Subcutaneous adipose tissue (tissue), 4 donors: Measurements from ENCODE around the gene FYB2. TPM values are rescaled to one million over a fixed set of nuclear protein-coding genes. Genes with fewer than 3 reads are reported as not detected.

Experiments
- total RNA-seq, 4 donors: library from RNA; depleted of rRNA; stranded (reverse); fragments of >200 nt; gene quantifications; one replicate each; pipeline ENCODE4 v1.1.0, GENCODE V29; 2016
- TF ChIP-seq, protein P1 (sequence below): fragments of 450-650 bp; IDR thresholded peaks from one replicate; pipeline ENCODE4 v1.5.1; 2016; ENCODE audit warnings: low read depth, mild to moderate bottlenecking, control low read depth, antibody characterized with exemption, moderate library complexity

FYB2 gene
- total RNA-seq, 4 donors from 2014 or later: not detected

DNA sequence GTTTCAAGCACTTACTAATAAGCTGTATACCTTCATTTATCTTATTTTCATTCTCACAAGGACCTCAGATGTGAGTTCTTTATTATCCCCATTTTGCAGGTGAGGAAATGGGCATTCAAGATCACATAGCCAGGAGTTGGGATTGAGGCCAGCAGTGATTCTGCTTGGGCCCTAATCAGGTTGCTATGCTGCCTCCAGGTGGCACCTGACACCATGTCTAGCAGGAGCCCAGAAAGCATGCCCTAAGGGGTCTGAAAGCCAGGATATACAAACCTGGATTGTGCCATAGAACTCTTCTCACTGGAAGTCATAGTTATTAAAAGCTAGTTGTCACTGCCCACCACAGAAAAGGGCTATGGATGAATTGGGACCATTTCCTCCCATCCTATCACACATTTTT, 61.1 kb downstream of the FYB2 start:
- TF ChIP-seq, protein P1, sequence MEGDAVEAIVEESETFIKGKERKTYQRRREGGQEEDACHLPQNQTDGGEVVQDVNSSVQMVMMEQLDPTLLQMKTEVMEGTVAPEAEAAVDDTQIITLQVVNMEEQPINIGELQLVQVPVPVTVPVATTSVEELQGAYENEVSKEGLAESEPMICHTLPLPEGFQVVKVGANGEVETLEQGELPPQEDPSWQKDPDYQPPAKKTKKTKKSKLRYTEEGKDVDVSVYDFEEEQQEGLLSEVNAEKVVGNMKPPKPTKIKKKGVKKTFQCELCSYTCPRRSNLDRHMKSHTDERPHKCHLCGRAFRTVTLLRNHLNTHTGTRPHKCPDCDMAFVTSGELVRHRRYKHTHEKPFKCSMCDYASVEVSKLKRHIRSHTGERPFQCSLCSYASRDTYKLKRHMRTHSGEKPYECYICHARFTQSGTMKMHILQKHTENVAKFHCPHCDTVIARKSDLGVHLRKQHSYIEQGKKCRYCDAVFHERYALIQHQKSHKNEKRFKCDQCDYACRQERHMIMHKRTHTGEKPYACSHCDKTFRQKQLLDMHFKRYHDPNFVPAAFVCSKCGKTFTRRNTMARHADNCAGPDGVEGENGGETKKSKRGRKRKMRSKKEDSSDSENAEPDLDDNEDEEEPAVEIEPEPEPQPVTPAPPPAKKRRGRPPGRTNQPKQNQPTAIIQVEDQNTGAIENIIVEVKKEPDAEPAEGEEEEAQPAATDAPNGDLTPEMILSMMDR: no peak

DNA sequence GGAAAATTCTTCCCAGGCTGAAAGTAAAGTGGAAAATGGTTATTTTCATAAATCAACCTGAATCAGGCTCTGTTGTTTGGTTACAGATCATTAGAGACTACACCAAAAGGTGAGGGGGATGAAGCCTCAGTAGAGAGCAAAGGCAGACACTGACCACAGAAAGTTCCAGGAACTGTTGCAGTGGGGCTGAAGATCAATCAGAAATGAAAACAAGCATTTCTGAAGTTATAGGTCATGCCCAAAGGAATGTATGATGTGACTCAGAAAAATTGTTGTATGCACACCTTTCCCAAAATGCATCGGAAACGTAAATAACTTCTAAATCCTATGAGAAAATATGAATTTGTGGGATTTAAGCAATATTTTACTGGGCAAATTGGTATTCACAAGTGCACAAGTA, 63.3 kb downstream of the FYB2 start:
- TF ChIP-seq, protein P1: no peak

GRCh38 chr1:56754708-56755479, 64.3 kb downstream of the FYB2 start:
- TF ChIP-seq, protein P1: no peak

DNA sequence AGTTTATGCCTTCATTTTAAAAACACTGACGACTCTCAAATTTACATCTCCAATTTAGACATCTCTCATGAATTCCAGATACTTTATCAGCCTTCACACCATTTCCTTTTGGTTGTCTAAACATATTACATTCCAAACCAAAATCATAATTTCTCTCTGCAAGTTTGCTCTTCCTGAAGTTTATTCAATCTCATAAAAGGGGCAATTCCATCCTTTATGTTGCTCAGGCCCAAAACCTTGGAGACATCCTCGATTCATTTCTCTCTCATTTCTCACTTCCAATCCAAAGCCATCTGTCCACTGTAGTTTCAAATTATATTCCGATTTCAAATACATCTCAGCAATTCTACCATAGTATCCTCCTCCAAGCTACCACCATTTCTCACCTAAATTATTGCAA, 74.0 kb downstream of the FYB2 start:
- TF ChIP-seq, protein P1: no peak

GRCh38 chr1:56728964-56729363, 90.2 kb downstream of the FYB2 start:
- TF ChIP-seq, protein P1: no peak

DNA sequence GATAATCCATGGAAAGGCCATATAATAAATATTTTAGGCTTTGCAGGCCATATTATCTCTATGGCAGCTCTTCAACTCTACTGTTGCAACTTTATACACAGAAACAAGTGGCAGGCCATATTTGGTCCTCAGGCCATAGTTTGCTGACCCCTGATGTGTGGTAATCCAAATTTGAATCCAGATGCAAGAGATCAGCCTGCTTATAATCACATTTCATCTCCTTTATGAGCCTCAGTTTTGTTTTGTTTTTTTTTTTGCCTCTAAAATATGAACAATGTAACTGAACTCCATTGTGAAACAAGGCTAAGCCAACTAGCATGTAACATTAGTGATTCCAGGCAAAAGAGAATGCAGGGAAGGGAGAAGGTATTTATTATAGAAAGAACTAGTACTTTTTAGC, 92.5 kb downstream of the FYB2 start:
- TF ChIP-seq, protein P1: no peak

- TF ChIP-seq, protein P1: no peak
These were observed 100.0 kb downstream of the FYB2 start for GRCh38 chr1:56719171-56719570.
